NCI-H1436 treated with DMSO at 0.1 percent for 48 hours (cell line): Measurements from ENCODE around the gene ETS1.
"Not testable (repeated sequence)": the region's sequence is repeated elsewhere in the genome, so short reads cannot be mapped to it uniquely, and the experiment has no call there.

ENCODE experiments used
- DNase-seq: peaks from one replicate; lab custom pipeline; 2025; lab: John Stamatoyannopoulos, UW

Gene ETS1

DNA sequence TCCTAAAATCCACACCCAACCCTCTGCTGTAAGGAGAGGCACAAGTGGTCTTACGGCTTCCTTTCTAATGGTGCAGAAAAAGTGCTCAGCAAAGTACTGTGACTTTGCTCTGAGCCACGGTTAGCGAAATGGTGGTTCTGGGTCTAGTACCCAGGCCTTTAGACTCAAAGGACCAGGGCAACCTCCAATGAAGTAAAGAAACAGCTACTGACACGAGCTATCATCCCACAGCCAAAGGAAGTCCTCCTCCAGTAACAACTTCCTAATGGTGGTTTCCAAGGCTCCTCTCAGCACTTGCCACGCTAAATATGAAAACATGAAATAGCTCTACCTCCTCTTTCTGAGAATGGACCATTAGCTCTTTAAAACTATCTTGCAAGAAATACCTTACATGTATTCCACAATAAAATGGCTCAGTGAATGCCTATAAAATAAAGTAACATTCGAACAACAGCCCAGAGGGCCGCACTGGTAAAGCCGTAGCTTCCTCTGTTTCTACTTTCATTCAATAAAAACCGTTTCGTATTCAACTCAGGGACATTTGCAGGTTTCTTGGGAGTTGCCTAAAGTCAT is 122.4 kb downstream of the ETS1 start:
- DNase-seq: no peak

DNA sequence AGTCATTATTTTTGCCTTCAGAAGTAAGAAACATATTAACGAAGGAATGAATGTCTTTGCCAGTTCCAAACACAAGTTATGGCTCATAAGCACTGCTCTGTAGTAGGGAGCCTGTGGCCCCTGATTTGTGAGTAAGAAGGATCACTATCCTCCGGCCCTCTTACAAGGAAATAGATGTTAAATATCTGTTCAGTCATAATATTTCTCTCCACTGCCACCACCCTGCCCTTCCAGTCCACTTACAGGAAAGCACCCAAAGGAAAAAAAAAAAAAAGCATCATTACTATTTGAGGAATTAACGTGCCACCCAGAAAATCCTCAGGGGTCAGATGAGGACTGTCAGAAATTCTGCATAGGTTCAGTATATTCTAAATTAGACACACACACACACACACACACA is 123.4 kb downstream of the ETS1 start:
- no peak for DNase-seq

DNA sequence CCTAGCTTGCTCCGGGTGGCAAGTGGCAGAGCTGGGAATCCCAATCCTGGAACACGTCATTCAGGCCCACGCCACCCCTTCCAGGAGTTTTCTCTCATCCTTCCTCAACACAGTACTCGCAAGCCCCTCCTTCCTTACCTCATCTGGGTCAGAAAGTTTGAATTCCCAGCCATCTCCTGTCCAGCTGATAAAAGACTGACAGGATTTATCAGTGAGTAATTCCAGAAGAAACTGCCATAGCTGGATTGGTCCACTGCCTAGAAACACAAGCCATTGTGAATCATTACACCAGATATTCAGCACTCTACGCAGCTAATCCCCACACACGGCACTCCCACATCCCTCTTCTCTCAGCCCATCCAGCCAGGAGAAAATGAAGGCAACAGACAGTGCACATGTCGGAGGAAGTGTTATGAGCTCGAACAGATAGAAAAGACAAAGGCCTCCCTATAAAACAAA is 124.0 kb downstream of the ETS1 start:
- DNase-seq: no peak

DNA sequence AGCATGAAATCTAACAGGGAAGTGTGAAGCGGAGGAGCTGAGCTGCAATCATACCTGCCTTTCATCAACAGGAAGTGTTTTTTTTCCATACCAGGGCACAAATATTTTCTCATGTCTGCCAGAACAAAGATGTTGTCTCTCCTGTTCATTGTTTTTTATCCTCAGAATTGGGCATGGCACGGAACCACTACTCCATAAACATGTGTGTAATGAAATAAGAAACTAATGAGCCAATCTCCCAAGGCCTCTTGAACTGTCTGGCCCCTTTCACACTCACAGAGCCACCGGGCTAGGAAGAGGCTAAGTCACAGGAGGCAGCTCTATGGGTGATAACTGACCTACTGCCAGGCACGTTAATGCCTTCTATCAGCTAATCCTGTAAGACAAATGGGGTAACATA is 124.4 kb downstream of the ETS1 start:
- DNase-seq: no peak

DNA sequence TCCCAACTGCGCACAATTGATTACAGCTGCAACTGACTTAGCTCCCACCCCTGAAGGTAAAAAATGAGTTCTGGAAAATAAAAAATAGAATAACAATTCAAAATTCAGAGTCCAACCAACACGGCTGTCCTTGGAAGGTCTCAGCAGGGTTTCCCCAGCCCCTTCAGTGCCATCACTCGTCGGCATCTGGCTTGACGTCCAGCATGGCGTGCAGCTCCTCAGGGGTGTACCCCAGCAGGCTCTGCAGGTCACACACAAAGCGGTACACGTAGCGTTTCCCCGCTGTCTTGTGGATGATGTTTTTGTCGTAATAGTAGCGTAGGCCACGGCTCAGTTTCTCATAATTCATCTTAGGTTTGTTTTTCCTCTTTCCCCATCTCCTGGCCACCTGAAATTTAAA is 125.2 kb downstream of the ETS1 start:
- DNase-seq: no peak

DNA sequence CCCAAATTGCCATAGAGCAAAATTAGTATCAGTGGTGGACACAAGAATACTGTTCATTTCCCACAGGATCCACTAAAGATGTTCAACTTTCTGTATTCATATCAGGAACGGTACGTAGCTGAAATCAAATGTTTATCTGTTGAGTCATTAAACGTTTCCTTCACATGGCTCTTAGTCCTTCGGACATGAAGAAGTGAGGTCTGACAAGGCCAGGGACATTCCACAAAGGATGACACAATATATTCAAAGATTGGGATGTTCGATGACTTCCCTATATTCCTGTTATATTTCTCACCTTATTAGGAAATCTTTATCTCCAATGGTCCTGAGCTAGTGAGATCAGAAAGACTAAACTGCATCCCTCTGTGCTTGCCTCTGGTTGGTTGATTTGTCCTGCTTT is 129.0 kb downstream of the ETS1 start:
- DNase-seq: no peak

DNA sequence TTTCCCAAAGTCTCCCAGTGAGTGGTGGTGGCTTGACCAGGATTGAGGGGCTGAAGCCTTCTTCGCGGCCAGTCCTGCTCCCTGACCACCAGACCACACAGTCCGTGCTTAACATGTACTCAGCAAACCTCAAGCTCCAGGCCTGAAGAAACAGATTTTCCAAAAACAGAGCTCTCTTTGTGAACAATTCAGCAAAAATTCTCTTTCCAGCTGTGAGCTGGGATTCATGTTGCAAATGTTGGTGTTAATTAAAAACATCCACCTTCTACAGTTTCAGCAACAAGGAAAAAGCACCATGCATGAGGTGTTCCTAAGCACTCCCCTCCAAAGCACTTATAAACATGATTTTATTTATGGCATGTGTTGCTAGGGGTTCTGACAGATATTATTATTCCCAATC is 129.5 kb downstream of the ETS1 start:
- DNase-seq: no peak

DNA sequence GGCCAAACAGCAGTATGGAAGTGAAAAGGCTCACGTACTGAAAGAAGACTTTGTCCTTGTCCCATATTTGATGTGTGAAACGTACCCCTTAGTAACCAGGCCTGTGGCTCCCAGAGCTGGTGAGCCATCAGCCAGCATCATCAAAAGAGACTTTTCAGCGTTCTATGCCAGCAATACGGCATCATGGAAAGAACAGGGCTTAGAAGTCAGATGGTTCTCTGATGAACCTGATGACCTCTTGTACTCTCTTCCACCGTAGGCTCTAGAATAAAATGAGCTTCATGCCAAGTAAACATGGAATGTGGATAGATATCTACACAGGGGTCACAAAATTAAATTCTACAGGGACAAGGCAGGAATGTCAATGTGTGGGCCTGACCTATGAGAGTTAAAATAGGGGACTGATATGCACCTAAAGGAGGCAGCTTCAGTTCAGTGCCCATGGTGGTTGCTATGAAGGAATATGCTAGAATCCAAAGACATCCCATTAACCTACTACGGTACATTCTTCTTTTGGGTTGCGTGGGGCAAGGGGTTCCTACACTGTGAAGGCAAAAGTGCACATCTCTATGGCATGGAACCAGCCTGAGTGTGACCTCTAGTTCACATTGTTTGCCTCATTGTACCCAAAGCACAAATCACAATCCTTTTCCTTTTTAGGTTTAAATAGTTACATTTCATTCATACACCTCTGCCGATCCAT is 130.6 kb downstream of the ETS1 start:
- DNase-seq: no peak

DNA sequence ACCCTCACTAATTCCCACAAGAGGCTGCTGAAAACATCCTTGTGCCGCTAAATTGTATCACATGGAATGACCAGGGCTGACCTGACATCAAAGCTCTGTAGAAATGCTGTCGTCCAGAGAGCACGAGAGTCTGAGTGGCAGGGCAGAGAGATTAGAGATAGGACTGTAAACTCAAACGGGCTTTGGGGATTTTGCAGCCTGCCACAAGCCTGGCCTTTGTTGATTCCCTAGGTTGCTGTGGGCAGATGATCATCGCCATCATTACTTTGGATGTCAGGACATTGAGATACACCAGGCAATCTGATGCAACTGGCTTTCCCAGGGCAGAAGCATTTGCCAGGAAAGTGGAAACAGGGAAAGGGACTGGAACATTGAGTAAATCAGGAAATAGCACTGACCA is 131.6 kb downstream of the ETS1 start:
- DNase-seq: no peak

DNA sequence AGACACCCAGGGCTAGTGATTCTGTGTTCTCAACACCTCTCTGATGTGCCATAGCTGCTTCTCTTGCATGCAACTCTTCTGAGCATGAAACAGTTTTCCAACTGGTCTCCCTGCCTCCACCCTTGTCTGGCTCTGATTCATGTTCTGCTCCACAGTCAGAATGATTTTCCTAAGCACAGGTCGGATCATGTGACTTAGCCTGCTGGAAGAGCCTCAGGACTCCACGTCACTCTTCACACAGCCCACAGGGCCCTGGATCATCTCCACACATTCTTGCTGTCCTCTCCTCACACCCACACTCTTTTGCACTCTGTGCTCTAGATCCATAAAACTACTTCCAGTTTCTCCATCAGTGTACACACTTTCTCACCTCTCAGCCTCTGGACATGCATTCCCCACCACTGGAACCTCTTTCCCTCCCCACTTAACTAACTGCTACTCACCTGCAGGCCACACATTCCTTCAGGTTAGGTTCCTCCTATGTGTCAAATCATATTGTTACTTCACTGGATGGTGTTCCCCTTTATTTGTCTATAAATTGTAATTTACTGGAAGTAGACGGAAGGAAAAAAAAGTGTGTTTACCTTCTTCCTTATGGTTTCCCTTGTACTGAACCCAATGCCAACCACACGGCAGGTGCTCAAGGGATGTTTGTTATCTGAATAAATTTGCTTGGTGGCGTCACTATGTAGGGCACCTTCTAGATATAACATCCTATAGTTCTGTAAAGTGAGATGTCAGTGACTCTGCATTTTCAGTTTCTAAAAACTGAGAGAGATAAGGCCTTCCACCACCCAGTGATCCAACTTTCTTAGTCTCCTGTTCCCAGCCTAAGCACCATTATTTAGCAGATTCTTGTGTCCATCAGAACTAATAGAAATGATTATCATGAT is 133.7 kb downstream of the ETS1 start:
- no peak for DNase-seq

DNA sequence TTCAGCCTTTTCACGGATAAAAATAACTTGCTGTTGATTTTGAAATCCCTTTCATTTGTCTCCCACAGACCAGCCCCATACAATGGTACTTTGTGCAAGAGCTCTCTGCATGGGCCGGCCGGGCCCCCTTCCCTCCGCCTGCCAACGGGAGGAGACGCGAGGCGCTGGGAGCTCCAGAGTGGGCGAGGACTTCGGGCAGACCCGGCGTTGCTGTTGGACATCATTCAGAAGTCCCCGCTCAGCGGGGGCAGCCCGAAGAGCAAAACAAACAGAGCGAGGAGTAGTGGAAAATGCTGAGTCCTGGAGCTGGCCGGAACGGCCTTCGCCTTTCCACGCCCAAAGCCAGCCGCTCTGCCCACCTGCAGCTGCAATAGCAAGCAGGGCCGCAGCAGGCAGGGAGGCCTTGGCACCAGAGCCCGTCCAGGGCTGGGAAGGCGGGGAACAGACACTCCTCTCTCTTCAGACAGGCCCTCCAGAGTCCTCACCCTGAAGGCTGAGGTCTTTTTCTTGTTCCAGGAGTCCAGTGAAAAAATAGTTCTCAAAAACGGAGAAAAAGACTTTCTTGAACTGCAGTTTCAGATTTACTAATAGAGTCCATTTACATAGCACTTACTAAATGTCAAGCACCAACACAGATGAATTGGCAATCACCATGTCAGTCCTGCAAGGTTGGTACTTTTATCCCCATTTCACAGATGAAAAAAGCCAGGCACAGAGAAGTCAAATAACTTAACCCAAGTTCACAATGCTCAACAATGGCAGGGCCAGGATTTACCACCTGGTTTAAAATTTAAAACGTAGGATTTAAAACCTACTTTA is 135.5 kb downstream of the ETS1 start:
- no peak for DNase-seq

DNA sequence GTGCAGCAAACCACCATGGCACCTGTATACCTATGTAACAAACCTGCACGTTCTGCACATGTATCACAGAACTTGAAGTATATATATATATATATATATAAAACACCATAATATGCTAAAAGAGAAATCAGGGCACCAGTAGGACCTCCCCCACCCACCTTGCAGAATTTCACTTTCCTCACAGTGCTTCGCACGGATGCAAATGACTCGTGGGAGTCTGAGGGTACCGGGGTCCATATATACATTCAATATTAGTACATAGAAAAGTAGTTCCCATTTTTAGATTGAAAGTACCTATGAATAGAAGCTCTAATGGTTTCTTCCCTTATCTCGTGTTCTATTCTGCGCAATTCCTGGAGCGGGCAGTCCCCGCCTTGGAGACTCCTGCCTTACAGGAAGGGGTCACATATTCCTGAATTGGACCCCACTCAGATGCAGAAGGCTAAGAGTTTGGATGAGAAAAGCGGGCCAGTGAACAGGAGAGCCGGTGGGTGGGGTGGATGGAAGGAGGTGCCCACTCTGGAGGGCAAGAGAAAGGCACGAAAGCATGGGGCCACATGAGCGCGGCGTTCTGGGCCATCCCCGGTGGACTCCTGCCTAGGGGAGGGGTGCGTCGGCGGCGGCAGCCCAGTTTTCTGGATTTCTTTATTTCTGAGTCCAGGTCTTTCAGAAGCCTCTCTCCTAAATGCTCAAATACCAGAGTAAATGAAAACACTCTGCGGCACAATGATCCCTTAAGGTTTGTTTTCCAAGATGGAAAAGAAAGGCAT is 136.3 kb downstream of the ETS1 start:
- DNase-seq: no peak

DNA sequence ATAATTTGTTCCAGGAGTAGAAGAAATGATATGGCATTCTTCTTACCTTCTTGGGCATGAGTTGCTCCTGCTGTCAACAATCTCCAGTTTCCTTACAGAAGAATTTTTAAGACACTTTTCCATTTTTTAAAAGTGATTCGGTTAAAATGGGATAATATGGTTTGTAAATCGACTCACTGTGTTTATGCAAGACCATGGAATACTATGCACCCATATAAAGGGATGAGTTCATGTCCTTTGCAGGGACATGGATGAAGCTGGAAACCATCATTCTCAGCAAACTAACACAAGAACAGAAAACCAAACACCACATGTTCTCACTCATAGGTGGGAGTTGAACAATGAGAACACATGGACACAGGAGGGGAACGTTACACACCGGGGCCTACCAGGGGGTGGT is 136.9 kb downstream of the ETS1 start:
- not testable (repeated sequence) for DNase-seq

DNA sequence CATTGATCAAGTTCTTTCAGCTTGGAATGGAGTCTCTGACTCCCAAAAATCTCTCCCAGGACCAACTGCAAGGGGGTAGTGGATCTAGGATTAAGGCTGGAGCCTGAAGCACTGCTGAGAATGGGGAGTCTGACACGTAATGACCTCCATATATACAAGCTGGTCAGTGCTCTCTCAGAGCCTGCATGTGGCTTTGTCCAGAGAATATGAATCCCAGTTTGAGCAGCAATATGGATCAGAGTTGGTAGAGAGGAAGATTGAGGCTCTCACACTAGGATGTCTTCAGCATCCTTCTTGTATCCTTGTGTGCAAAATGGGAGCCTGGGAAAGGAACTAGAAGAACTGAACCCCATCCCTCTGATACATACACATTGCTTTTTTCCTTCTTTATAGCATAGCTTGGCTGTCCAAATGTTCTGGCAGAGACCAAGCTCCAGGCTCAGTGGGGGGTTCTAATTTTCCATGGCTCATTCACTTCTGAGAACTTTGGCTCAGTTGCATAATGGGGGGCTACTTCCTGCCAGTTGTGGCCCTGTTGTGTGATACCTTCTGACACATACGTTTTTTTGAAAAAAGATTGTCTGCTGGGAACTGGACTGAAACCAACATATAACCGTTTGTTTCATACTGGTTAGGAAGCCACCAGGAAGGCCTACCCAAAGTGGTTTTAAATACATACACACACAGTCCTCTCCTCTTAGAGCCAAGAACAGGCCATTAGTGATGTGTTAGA is 138.2 kb downstream of the ETS1 start:
- DNase-seq: no peak

DNA sequence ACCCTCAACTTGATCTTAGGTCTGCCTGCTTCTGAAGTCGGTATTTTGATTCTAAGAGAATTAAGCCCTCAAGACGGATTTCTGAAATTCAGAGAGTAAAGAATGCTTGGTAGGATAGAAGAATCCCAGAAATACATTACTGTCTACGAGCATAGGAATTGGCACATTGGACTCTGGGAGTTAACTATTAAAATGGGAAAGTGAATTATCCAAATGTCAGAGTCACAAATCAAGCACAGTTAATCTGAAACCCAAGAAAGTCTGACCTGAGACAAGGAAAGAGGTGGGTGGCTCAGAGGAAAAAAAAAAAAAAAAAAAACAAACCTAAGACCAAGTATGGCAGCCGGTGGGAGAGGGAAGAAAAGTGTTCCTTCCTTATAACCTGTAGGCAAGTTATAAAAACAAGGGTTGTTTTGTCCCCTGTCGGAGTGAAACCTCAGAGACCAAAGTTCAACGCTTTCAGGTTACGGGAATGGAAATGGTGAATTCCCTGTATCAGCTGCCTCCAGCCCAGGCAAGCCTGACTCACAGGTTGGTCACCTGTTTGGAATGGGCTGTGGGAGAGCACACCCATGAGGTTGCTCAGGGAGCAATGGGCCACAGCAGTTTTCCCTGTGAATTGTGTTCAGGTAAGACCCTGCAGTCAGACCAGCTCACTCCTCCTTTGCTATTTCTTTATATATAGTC is 139.0 kb downstream of the ETS1 start:
- DNase-seq: no peak

DNA sequence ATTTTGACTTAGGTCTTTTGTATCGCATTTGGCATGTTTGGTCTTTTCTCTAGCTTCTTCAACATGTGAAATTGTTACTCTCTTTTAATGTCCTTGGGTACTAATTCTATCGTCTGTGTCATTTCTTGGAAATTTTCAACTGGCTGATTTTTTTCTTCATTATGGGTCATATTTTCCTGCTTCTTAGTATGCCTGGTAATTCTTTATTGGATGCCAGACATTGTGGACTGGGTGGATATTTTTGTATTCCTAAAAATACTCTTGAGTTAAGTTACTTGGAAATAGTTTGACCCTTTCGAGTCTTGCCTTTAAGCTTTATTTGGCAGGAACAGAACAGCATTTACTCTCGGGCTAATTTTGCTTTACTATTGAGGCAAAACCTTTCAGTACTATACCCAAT is 140.1 kb downstream of the ETS1 start:
- no peak for DNase-seq

DNA sequence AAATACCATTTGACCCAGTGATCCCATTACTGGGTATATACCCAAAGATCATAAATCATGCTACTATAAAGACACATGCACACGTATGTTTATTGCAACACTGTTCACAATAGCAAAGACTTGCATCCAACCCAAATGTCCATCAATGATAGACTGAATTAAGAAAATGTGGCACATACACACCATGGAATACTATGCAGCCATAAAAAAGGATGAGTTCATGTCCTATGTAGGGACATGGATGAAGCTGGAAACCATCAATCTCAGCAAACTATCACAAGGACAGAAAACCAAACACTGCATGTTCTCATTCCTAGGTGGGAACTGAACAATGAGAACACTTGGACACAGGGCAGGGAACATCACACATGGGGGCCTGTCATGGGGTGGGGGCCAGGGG is 141.4 kb downstream of the ETS1 start:
- DNase-seq: not testable (repeated sequence)

DNA sequence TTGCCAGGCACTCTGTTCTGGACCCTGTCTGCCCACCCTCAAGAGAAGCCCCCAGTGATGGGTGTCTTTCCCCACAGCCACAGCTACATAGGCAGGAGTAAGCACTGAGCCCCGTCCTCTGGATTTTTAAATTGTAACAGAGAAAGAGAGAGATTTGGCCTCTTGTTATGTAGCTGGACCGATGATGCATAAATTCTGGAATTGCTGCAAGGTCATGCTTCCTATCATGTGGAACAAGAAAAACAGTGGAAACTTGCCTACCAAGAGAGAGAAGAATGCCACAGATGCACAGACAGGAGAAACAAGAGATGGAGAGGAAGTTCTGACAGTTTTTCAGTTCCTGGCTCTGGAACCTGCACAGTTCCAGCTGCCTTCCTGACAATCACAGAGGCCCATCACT is 150.2 kb downstream of the ETS1 start:
- no peak for DNase-seq

DNA sequence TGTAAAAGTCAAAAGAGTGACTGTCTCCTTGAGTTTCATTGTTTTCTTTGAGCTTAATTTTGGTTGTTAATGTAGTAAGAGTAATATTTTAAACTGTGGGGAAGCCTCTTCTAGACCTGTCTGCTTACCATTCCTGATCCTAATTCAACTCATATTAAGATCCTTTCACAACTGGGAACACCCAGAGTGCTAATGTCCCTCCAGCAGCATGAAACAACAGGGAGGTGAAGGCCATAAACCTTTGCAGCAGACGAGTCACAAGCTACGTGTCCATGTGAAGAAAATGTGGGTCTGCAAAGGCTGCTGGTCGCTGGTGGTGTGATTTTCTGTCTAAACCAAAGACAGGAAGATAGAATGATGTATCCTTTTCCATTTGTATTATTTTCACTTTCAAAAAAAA is 152.5 kb downstream of the ETS1 start:
- DNase-seq: no peak

DNA sequence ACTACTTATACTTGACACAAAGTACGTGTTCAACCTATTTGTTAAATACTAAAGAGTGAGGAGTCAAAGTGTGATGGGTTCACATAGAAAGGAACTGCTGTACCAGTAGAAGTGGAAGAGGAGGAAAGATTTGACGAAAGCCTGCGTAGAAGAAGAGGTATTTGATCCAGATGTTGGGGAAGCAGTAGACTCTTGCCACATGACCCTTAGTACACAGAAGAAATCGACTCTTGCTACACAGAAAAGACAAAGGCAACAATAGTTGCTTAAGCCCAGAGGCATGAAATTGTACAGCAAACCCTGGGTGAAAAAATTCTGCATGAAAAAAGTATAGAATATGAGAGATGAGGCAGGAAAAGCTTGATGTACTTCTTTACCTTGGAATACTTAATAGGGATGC is 152.9 kb downstream of the ETS1 start:
- no peak for DNase-seq
